ENCODE measurements around the gene GUCY2F. TPM values are rescaled to one million over a fixed set of nuclear protein-coding genes. Genes with fewer than 3 reads are reported as not detected.

Gene GUCY2F
- total RNA-seq, 1 experiment from 2014 or later, result not detected

GRCh38 chrX:109463784-109464183, 18.1 kb downstream of the GUCY2F start:
- DNase-seq (ENCODE audit: low read depth in 1 of 2, low spot score in 2 of 2), result no peak
- Histone ChIP-seq H3K27me3 (replicated peaks) (no peaks in the 10 kb centered on the region), H3K4me1 (replicated peaks) (no peaks in the 10 kb centered on the region), H3K36me3 (no peaks in the 10 kb centered on the region), H3K27ac (no peak overlapping the region), H3K4me3 (no peak overlapping the region), H3K9me3 (replicated peaks) (no peaks in the 10 kb centered on the region)

DNA sequence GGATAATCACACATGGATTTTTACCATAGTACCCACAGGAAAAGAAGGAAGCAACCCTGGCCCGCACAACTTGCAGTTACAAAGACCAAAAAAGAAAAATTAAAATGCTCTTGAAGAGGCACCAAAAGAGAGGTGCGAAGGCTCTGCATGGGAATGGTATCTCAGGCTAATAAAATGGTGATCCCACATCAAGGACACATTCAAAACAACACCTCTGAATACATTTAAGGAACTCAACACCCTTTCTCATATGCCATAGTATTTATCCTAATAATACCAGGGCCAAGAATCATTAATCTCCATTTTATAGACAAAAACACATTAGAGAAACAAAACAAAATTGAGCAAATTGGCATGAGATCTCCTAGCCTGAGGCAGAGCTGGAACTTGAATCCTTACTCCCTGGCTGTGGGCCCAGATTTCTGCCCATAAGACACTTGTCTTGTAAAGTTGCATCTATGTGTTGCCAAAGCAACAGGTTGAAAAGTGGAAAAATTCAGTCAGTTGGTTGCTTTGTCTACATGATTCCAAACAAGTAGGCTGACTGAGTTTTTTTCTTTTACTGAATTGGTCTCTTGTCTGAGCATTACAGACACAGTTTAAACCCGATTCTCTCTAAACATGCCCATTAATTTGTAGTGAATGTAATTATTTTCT, 33.5 kb downstream of the GUCY2F start:
- H3K9me3 ChIP-seq (replicated peaks), result no peaks in the 10 kb centered on the region
- no peaks in the 10 kb centered on the region for H3K4me1 ChIP-seq (replicated peaks)
- H3K27ac ChIP-seq, result no peak overlapping the region
- no peaks in the 10 kb centered on the region for H3K27me3 ChIP-seq (replicated peaks)
- no peak overlapping the region for H3K4me3 ChIP-seq
- no peaks in the 10 kb centered on the region for H3K36me3 ChIP-seq
- no peak for DNase-seq (ENCODE audit: low read depth in 1 of 2, low spot score in 2 of 2)

- H3K27me3 ChIP-seq (replicated peaks), result no peaks in the 10 kb centered on the region
- DNase-seq (ENCODE audit: low read depth in 1 of 2, low spot score in 2 of 2), result no peak
These were observed 40.6 kb downstream of the GUCY2F start for GRCh38 chrX:109441266-109441665.

DNA sequence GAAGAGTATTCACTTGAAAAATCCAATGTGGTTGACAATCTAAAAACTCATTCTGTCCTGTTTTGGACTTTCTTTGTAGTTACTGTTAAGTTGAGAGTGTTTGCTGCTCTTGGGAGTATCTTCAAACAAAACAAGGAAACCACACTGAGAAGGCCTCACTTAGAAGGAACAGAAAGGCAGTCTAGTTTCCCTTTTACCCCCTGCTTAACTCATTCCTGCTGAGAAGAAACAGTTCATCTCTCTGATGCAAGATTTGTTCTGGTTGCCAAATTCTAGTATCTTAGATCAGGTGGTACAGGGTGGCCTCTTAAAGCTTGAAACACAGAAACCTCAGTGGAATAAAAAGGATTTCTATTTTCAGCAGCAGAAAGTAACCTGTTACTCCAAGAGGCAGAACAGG, 41.4 kb downstream of the GUCY2F start:
- Histone ChIP-seq H3K36me3 (no peaks in the 10 kb centered on the region), H3K27me3 (replicated peaks) (no peaks in the 10 kb centered on the region), H3K9me3 (replicated peaks) (no peaks in the 10 kb centered on the region), H3K27ac (no peak overlapping the region), H3K4me1 (replicated peaks) (no peaks in the 10 kb centered on the region), H3K4me3 (no peak overlapping the region)
- no peak for DNase-seq (ENCODE audit: low read depth in 1 of 2, low spot score in 2 of 2)

More at GRCh38 chrX:109441266-109441665, 40.6 kb downstream of the GUCY2F start:
- Histone ChIP-seq H3K4me3 (no peak overlapping the region), H3K9me3 (replicated peaks) (no peaks in the 10 kb centered on the region), H3K27ac (no peak overlapping the region), H3K4me1 (replicated peaks) (no peaks in the 10 kb centered on the region), H3K36me3 (no peaks in the 10 kb centered on the region)

GRCh38 chrX:109409181-109409580, 72.7 kb downstream of the GUCY2F start:
- no peaks in the 10 kb centered on the region for H3K9me3 ChIP-seq (replicated peaks)
- no peak overlapping the region for H3K27ac ChIP-seq
- no peak overlapping the region for H3K4me3 ChIP-seq
- no peaks in the 10 kb centered on the region for H3K27me3 ChIP-seq (replicated peaks)
- H3K36me3 ChIP-seq, result no peaks in the 10 kb centered on the region
- no peak for DNase-seq (ENCODE audit: low read depth in 1 of 2, low spot score in 2 of 2)
- no peaks in the 10 kb centered on the region for H3K4me1 ChIP-seq (replicated peaks)

GRCh38 chrX:109403922-109404321, 78.0 kb downstream of the GUCY2F start:
- no peaks in the 10 kb centered on the region for H3K9me3 ChIP-seq (replicated peaks)
- DNase-seq (ENCODE audit: low read depth in 1 of 2, low spot score in 2 of 2), result no peak
- H3K27me3 ChIP-seq (replicated peaks), result no peaks in the 10 kb centered on the region
- H3K4me1 ChIP-seq (replicated peaks), result no peaks in the 10 kb centered on the region
- no peaks in the 10 kb centered on the region for H3K36me3 ChIP-seq
- H3K27ac ChIP-seq, result no peak overlapping the region
- H3K4me3 ChIP-seq, result no peak overlapping the region

DNA sequence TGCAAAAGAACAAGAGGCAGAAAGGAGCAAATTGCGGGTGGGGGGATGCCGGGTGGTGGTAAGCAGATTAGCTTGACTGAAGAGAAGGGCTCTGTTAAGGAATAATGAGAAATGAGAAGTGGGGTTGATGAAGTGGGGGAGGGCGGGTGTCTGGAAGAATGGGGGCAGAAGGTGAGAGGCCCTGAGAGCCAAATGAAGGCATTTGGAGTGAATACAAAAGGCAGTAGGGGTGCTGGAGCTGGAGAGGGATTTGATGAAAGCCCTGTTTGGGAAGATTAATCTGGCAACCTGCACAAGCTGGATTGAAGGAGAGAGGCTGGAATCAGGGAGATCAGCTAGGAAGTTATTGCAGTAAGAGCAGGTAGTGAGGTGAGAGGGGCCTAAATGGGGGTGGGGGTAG, 82.1 kb downstream of the GUCY2F start:
- Histone ChIP-seq H3K4me3 (no peak overlapping the region), H3K36me3 (no peaks in the 10 kb centered on the region), H3K27ac (no peak overlapping the region), H3K9me3 (replicated peaks) (no peaks in the 10 kb centered on the region), H3K4me1 (replicated peaks) (no peaks in the 10 kb centered on the region), H3K27me3 (replicated peaks) (no peaks in the 10 kb centered on the region)
- DNase-seq (ENCODE audit: low read depth in 1 of 2, low spot score in 2 of 2), result no peak

DNA sequence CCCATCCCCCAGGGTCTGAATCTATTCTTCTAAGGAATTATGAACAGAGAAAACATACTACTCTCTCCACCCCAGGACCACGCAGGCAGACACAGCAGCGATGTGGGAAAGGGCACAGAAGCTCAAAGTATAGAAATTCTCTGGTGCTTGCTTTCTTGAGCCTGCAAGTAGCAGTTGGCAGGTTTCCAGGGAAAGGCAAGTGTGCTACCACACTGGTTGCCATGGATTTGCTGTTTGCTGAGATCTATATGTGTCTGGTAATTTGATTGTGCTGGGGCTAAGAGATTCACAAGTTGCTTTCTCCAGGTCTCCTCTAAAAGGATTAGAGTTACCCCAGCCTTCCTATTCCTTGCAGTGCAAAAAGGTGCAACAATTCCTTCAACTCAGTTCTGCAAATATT, 83.1 kb downstream of the GUCY2F start:
- no peak overlapping the region for H3K27ac ChIP-seq
- H3K36me3 ChIP-seq, result no peaks in the 10 kb centered on the region
- H3K4me3 ChIP-seq, result no peak overlapping the region
- no peak for DNase-seq (ENCODE audit: low read depth in 1 of 2, low spot score in 2 of 2)
- H3K27me3 ChIP-seq (replicated peaks), result no peaks in the 10 kb centered on the region
- H3K9me3 ChIP-seq (replicated peaks), result no peaks in the 10 kb centered on the region
- H3K4me1 ChIP-seq (replicated peaks), result no peaks in the 10 kb centered on the region

DNA sequence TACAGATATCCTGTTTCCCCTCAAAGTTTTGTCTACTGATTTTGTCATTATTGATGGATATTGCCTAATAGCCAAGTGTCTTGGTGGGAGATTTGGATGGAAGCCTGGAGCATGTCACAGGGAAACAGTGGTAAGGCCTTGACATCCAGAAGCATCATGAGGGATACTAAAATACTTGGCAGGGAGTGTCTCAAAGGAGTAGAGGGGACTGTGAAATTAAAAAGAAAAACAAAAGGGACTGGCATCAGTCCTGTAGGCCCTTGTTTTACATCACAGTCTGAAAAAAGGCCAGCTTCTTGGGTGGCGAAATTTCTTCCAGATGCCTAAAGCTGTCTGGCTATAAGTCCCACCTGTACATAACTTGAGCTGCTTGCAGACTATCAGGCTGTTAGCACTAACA, 83.8 kb downstream of the GUCY2F start:
- H3K36me3 ChIP-seq, result no peaks in the 10 kb centered on the region
- H3K27me3 ChIP-seq (replicated peaks), result no peaks in the 10 kb centered on the region
- H3K4me3 ChIP-seq, result no peak overlapping the region
- H3K9me3 ChIP-seq (replicated peaks), result no peaks in the 10 kb centered on the region
- DNase-seq (ENCODE audit: low read depth in 1 of 2, low spot score in 2 of 2), result no peak
- H3K4me1 ChIP-seq (replicated peaks), result no peaks in the 10 kb centered on the region
- H3K27ac ChIP-seq, result no peak overlapping the region

GRCh38 chrX:109393859-109394258, 88.0 kb downstream of the GUCY2F start:
- no peaks in the 10 kb centered on the region for H3K27me3 ChIP-seq (replicated peaks)
- H3K36me3 ChIP-seq, result no peaks in the 10 kb centered on the region
- no peaks in the 10 kb centered on the region for H3K9me3 ChIP-seq (replicated peaks)
- H3K4me1 ChIP-seq (replicated peaks), result no peaks in the 10 kb centered on the region
- no peak overlapping the region for H3K4me3 ChIP-seq
- no peak for DNase-seq (ENCODE audit: low read depth in 1 of 2, low spot score in 2 of 2)
- no peak overlapping the region for H3K27ac ChIP-seq

DNA sequence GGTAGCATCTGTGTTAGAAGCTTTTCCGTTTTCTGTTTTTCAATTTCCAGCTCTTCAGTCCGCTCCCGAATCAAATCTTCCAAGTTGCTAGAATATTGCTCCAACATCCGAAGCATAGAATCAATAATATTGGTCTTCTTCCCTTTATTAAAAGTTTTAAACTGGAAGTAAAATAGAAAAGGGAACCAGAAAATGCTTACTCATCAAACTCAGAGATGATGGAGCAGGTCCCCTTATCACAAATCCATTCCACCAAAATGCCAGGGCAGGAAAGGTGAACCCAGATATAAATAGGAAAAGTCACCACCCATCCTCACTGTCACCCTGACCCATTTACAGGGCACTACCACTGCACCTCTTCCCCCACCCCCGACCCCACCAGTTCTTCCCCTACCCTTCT, 89.0 kb downstream of the GUCY2F start:
- Histone ChIP-seq H3K4me1 (replicated peaks) (no peaks in the 10 kb centered on the region), H3K4me3 (no peak overlapping the region), H3K36me3 (no peaks in the 10 kb centered on the region), H3K9me3 (replicated peaks) (no peaks in the 10 kb centered on the region), H3K27ac (no peak overlapping the region), H3K27me3 (replicated peaks) (no peaks in the 10 kb centered on the region)
- no peak for DNase-seq (ENCODE audit: low read depth in 1 of 2, low spot score in 2 of 2)

- H3K27me3 ChIP-seq (replicated peaks), result no peaks in the 10 kb centered on the region
- no peak overlapping the region for H3K4me3 ChIP-seq
- no peak overlapping the region for H3K27ac ChIP-seq
- no peaks in the 10 kb centered on the region for H3K36me3 ChIP-seq
- no peaks in the 10 kb centered on the region for H3K9me3 ChIP-seq (replicated peaks)
- H3K4me1 ChIP-seq (replicated peaks), result no peaks in the 10 kb centered on the region
- no peak for DNase-seq (ENCODE audit: low read depth in 1 of 2, low spot score in 2 of 2)
These were observed 91.3 kb downstream of the GUCY2F start for GRCh38 chrX:109390556-109390955.

- Histone ChIP-seq H3K4me1 (replicated peaks) (no peaks in the 10 kb centered on the region), H3K4me3 (no peak overlapping the region), H3K27ac (no peak overlapping the region), H3K9me3 (replicated peaks) (no peaks in the 10 kb centered on the region), H3K27me3 (replicated peaks) (no peaks in the 10 kb centered on the region), H3K36me3 (no peaks in the 10 kb centered on the region)
- DNase-seq (ENCODE audit: low read depth in 1 of 2, low spot score in 2 of 2), result no peak
These were observed 92.0 kb downstream of the GUCY2F start for GRCh38 chrX:109389917-109390316.

GRCh38 chrX:109384699-109385098, 97.2 kb downstream of the GUCY2F start:
- no peaks in the 10 kb centered on the region for H3K4me1 ChIP-seq (replicated peaks)
- peak in 1 of 2 experiments; percentile 16 for DNase-seq (ENCODE audit: low read depth in 1 of 2, low spot score in 2 of 2)
- no peaks in the 10 kb centered on the region for H3K27me3 ChIP-seq (replicated peaks)
- H3K4me3 ChIP-seq, result no peak overlapping the region
- H3K36me3 ChIP-seq, result no peaks in the 10 kb centered on the region
- H3K9me3 ChIP-seq (replicated peaks), result no peaks in the 10 kb centered on the region
- no peak overlapping the region for H3K27ac ChIP-seq

GRCh38 chrX:109382332-109382731, 99.6 kb downstream of the GUCY2F start:
- DNase-seq (ENCODE audit: low read depth in 1 of 2, low spot score in 2 of 2), result no peak
- Histone ChIP-seq H3K4me3 (no peak overlapping the region), H3K9me3 (replicated peaks) (no peaks in the 10 kb centered on the region)

More at GRCh38 chrX:109382332-109382731, 99.6 kb downstream of the GUCY2F start:
- no peaks in the 10 kb centered on the region for H3K4me1 ChIP-seq (replicated peaks)
- no peaks in the 10 kb centered on the region for H3K27me3 ChIP-seq (replicated peaks)
- no peak overlapping the region for H3K27ac ChIP-seq
- no peaks in the 10 kb centered on the region for H3K36me3 ChIP-seq

Data from SJSA1 (cell line).